MCF 10A (cell line): ENCODE measurements around the gene TTC7B. TPM values are rescaled to one million over a fixed set of nuclear protein-coding genes. Genes with fewer than 3 reads are reported as not detected.

Source experiments
- BruUV-seq: library from RNA; stranded (reverse); fragments of 400-500 nt; replicated peaks from 2 replicates; lab custom pipeline; 2021; lab: Mats Ljungman, UMichigan
- CTCF ChIA-PET: fragments of 300-600 bp; sonication (Branson Sonifier 250); formaldehyde crosslinking; extraction: SDS; loops from one replicate; lab custom pipeline; 2021; ENCODE audit warnings: antibody characterized with exemption, inconsistent platforms; lab: Yijun Ruan, JAX
- POLR2A ChIA-PET: fragments of 300-600, 350-650 bp; sonication (Branson Sonifier 250); formaldehyde crosslinking; extraction: SDS; loops from one replicate; lab custom pipeline; 2020; ENCODE audit warnings: antibody characterized with exemption, inconsistent platforms; lab: Yijun Ruan, JAX
- DNase-seq: peaks from one replicate; pipeline ENCODE4 v3.0.0-alpha.2; 2018; ENCODE audit not compliant: unreplicated experiment
- H3K27ac Mint-ChIP-seq: one replicate; pipeline ENCODE4 v1.8.0; 2022; ENCODE audit warnings: mild to moderate bottlenecking, low read depth, mixed read lengths; ENCODE audit not compliant: unreplicated experiment
- H3K27me3 Mint-ChIP-seq: one replicate; pipeline ENCODE4 v1.8.0; 2022; ENCODE audit warnings: mixed read lengths; ENCODE audit not compliant: insufficient read depth, unreplicated experiment
- H3K36me3 Mint-ChIP-seq: one replicate; pipeline ENCODE4 v1.8.0; 2022; ENCODE audit warnings: mild to moderate bottlenecking, moderate library complexity, mixed read lengths; ENCODE audit not compliant: insufficient read depth, unreplicated experiment
- H3K4me1 Mint-ChIP-seq: one replicate; pipeline ENCODE4 v1.8.0; 2022; ENCODE audit warnings: mixed read lengths; ENCODE audit not compliant: insufficient read depth, unreplicated experiment
- H3K4me3 Mint-ChIP-seq: one replicate; pipeline ENCODE4 v1.8.0; 2022; ENCODE audit warnings: mild to moderate bottlenecking, moderate library complexity, mixed read lengths; ENCODE audit not compliant: unreplicated experiment
- H3K9me3 Mint-ChIP-seq: one replicate; pipeline ENCODE4 v1.8.0; 2022; ENCODE audit warnings: mixed read lengths; ENCODE audit not compliant: unreplicated experiment
- CTCF ChIP-seq: fragments of 200-600 bp; IDR thresholded peaks from one replicate; pipeline ENCODE4 v1.8.0; 2022; ENCODE audit warnings: antibody characterized with exemption, mild to moderate bottlenecking; ENCODE audit not compliant: unreplicated experiment
- intact Hi-C: fragments of 100-400 bp; cut with micrococcal nuclease; formaldehyde crosslinking; loops from 2 replicates; pipeline ENCODE4 v1.14.1; 2022
- total RNA-seq: library from RNA; stranded (reverse); gene quantifications from 2 replicates; pipeline ENCODE4 v1.2.3, GENCODE V29; 2022

Gene TTC7B
- total RNA-seq, 1 experiment from 2014 or later, result 31.1 TPM

DNA sequence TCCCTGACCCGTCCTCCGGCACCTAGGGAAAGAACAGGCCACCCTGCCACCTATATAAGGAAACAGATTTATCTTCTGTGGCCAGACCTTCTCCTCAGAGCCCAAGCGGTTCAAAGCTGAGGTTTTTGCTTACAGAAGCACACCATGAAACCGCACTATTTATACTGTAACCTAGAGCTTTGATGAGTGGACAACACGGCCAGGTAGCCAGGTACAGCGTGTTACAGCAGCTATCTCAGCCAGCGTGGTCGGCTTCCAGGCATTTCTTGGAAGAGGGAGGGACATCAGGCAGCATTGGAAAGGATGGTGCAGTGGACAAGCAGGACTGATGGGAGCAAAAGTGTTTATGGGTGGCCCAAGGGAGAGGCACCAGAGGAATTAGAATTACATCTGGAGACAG is 34.4 kb downstream of the TTC7B start:
- ChIA-PET CTCF (interaction anchor here (0.6 to 1.4 kb wide), 4 partner anchors 14 to 26 kb away, joined by 3 to 4 read pairs (median 4); no protein-coding TSS in a partner anchor), POLR2A (interaction anchor here (0.5 to 0.8 kb wide), 2 partner anchors 13 to 613 kb away, joined by 3 read pairs; no protein-coding TSS in a partner anchor)
- DNase-seq, result no peak
- intact Hi-C loops, result no loop called here
- H3K36me3 Mint-ChIP-seq, result peaks cover 5% of the 10 kb centered on the region
- H3K4me3 Mint-ChIP-seq, result no peak overlapping the region
- peaks cover 20% of the 10 kb centered on the region for H3K4me1 Mint-ChIP-seq
- no peak for TF ChIP-seq CTCF
- H3K9me3 Mint-ChIP-seq, result no peaks in the 10 kb centered on the region
- no TSS peak for BruUV-seq
- no peaks in the 10 kb centered on the region for H3K27me3 Mint-ChIP-seq
- H3K27ac Mint-ChIP-seq, result peak overlapping the region; percentile 75

- ChIA-PET CTCF (interaction anchor here (1.1 to 1.2 kb wide), 2 partner anchors 21 to 22 kb away, joined by 3 to 5 read pairs; no protein-coding TSS in a partner anchor), POLR2A (interaction anchor here (0.5 to 1.2 kb wide), 4 partner anchors 16 to 741 kb away, joined by 3 to 5 read pairs (median 4); no protein-coding TSS in a partner anchor)
- peaks cover 20% of the 10 kb centered on the region for H3K4me1 Mint-ChIP-seq
- peaks cover 5% of the 10 kb centered on the region for H3K36me3 Mint-ChIP-seq
- DNase-seq, result peak; percentile 79
- intact Hi-C loops, result no loop called here
- no peaks in the 10 kb centered on the region for H3K27me3 Mint-ChIP-seq
- no peak overlapping the region for H3K4me3 Mint-ChIP-seq
- TF ChIP-seq CTCF, result no peak
- H3K27ac Mint-ChIP-seq, result peak overlapping the region; percentile 75
- no peaks in the 10 kb centered on the region for H3K9me3 Mint-ChIP-seq
- no TSS peak for BruUV-seq
These were observed 34.9 kb downstream of the TTC7B start for GRCh38 chr14:90781344-90781761.

DNA sequence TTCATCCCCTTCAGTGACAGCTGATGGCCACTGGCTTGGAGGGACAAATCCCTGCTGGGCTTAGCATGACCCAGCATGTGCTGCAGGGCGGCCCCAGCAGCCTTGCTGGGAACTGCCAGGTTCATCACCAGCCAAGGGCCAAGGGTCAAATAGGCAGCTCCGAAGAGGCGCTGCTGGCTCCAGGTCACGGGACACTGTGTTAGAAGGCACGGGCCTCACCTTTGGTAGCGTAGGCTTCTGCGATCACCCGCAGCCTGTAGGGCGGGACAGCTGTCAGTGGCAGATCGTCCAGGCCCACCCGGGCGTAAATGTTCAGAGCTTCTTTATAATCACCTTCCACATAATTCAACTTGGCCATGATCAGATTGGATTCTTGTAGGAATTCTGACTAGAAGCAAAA is 35.7 kb downstream of the TTC7B start:
- intact Hi-C loops, result no loop called here
- peaks cover 5% of the 10 kb centered on the region for H3K36me3 Mint-ChIP-seq
- ChIA-PET POLR2A (interaction anchor here (1.2 to 1.4 kb wide), 2 partner anchors 12 to 17 kb away, joined by 5 read pairs; no protein-coding TSS in a partner anchor), CTCF (interaction anchor here (0.6 to 1.2 kb wide), 5 partner anchors 20 to 397 kb away, joined by 3 to 5 read pairs (median 3); no protein-coding TSS in a partner anchor)
- no peak for DNase-seq
- H3K4me1 Mint-ChIP-seq, result peaks cover 20% of the 10 kb centered on the region
- H3K27me3 Mint-ChIP-seq, result no peaks in the 10 kb centered on the region
- no peak for TF ChIP-seq CTCF
- peak overlapping the region; percentile 39 for H3K27ac Mint-ChIP-seq
- H3K4me3 Mint-ChIP-seq, result no peak overlapping the region
- H3K9me3 Mint-ChIP-seq, result no peaks in the 10 kb centered on the region
- no TSS peak for BruUV-seq

DNA sequence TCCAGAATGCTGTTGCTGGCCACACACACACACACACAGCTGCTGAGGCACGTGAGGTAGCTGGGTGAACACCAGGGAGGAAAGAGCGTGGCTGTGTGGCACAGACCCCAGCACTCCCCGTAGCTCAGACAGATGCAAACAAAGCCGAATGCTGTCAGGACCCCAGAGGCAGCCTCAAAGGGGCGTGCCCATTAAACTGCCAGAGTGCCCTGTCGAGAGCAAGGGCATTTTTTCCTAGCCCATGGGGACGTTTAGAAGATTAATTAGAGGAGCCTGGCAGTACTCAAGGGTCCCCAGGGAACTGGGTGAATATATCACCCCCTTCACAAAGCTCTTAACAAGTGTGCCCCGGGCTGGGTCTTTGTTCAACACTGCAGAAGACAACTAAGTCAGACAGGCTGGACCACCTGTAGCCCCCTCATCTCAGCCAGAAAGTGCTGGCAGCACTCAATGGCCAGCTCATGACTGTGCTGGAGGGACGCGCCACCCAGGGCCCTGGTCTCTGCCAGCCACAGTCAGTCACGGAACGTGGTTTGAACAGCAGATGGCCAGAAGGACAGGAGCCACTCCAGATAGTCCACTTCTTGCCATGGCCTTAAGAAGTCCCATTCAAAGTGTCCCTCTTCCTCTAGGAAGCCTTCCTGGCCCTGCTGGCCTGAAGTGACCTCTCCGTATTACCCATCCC is 37.5 kb downstream of the TTC7B start:
- CTCF ChIA-PET, result interaction anchor here (0.5 to 1.7 kb wide), 4 partner anchors 16 to 122 kb away, joined by 3 to 8 read pairs (median 6); no protein-coding TSS in a partner anchor

More for the DNA sequence above, 37.5 kb downstream of the TTC7B start:
- Mint-ChIP-seq H3K9me3 (no peaks in the 10 kb centered on the region), H3K4me3 (no peak overlapping the region), H3K36me3 (peaks cover 5% of the 10 kb centered on the region), H3K27me3 (no peaks in the 10 kb centered on the region), H3K27ac (no peak overlapping the region), H3K4me1 (peaks cover 20% of the 10 kb centered on the region)
- intact Hi-C loops, result no loop called here
- TF ChIP-seq CTCF, result no peak
- POLR2A ChIA-PET, result no interaction called here
- no TSS peak for BruUV-seq
- DNase-seq, result no peak
